Heart left ventricle (tissue), 13 donors: ENCODE results near the gene CARS2.

Experiments used
- POLR2A ChIP-seq, 2 donors: fragments of 450-650 bp; IDR thresholded peaks; one replicate each; pipeline ENCODE4 v1.6.1; 2017; ENCODE audit warnings: antibody characterized with exemption in 2 of 2, mild to moderate bottlenecking in 2 of 2, moderate library complexity in 2 of 2
- TF ChIP-seq, protein P1 (sequence below), 12 donors: fragments of 200-600 bp; sonication (generic) in 4 of 12; IDR thresholded peaks; one replicate each; pipeline versions ENCODE4 v1.5.0 to v1.8.0; 2018 to 2022; ENCODE audit warnings: antibody characterized with exemption in 12 of 12, mild to moderate bottlenecking in 5 of 12
- donor health status: ischemic (EF 13 %, LVEDD 7.1; RV severe dilation, severe dysfunction).
- donor health status: DM: no; HTN: yes; CAD: no.
- donor health status: DM: no; HTN: no; CAD: no.
- donor health status: ischemic (EF 25% LVEDD 6.9; RV normal size, moderate dysfunction).
- donor health status: ischemic (EF 25% LVEDD 5.7; RV mildly dilated, moderate dysfunction).
- donor health status: ischemic (EF 35%, LVEDD 5.7; RV mildly dilated, moderate dysfunction).
- donor health status: nonischemic (EF 11% LVEDD 7.7; RV severe dilation, severe dysfunction).
- donor health status: DM: yes; HTN: yes; CAD: no.
- donor health status: PGD.
- donor health status: ischemic (EF 29% LVEDD 5.4; RV normal size, mild dysfunction).
- donor health status: nonischemic (EF 23%, LVEDD 6.1; RV moderate dilation, normal function).

- TF ChIP-seq, protein P1, sequence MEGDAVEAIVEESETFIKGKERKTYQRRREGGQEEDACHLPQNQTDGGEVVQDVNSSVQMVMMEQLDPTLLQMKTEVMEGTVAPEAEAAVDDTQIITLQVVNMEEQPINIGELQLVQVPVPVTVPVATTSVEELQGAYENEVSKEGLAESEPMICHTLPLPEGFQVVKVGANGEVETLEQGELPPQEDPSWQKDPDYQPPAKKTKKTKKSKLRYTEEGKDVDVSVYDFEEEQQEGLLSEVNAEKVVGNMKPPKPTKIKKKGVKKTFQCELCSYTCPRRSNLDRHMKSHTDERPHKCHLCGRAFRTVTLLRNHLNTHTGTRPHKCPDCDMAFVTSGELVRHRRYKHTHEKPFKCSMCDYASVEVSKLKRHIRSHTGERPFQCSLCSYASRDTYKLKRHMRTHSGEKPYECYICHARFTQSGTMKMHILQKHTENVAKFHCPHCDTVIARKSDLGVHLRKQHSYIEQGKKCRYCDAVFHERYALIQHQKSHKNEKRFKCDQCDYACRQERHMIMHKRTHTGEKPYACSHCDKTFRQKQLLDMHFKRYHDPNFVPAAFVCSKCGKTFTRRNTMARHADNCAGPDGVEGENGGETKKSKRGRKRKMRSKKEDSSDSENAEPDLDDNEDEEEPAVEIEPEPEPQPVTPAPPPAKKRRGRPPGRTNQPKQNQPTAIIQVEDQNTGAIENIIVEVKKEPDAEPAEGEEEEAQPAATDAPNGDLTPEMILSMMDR (IDR thresholded peaks at IDR 0.05), result no peak
- TF ChIP-seq POLR2A (IDR thresholded peaks at IDR 0.05), result no peak
Measured at GRCh38 chr13:110737555-110737954, 31.6 kb upstream of the CARS2 start.
